ENCODE results near the gene ATP11B.

DNA sequence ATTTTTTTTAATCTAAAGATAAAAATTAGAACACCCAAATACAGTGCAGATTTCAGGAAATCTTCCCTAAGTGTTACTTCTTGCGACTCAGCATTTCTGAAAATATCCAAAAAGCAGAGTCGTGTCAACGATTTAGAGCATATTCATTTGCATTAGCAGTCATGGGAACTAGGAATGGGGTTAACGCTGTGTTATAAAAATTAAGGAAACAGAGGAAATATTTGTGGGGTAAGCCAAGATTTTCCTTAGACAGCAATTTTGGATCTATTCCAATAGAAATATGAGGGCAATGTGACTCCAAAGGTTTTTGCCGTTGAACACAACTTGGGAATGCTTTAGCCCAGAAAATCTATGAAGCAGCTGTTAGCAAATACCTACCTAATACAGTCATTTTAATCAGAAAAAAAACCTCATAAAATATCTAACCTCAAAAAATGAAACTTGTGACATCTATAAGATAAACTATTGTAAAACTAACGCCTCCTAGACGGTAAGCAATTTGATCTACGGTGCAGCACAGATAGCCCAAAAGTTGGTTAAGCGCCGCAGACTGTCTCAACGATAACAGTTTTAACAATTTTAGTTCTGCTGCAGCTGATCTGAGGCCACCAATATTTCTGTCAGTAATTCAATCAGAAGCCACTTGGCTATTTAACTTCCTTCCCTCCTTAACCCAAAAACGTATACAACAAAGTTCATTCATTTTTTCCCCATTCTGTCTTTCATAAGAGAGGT is 5.8 kb upstream of the ATP11B start:
- TF ChIP-seq EZH2 (IDR thresholded peaks at IDR 0.05) (no peak), POLR2AphosphoS5 (IDR thresholded peaks at IDR 0.05; ENCODE audit: borderline replicate concordance, low read depth, low read length) (no peak), FOXP2 (optimal IDR thresholded peaks at IDR 0.05; ENCODE audit: control extremely low read depth, extremely low read length, insufficient read depth) (no peak)
